Nephron progenitor cell (in vitro differentiated cells): ENCODE measurements around the gene KIF5C.
A peak's percentile ranks its signal among the peaks of the same experiment; 100 is the strongest.

Experiments used
- DNase-seq: peaks from one replicate; pipeline ENCODE4 v3.0.0; 2021
- H3K27ac Mint-ChIP-seq: 2 replicates; pipeline ENCODE4 v1.8.0; 2021; ENCODE audit warnings: mild to moderate bottlenecking, moderate library complexity, mixed read lengths
- H3K27me3 Mint-ChIP-seq: 2 replicates; pipeline ENCODE4 v1.8.0; 2021; ENCODE audit warnings: mild to moderate bottlenecking, low read depth, mixed read lengths; ENCODE audit not compliant: poor library complexity
- H3K36me3 Mint-ChIP-seq: 2 replicates; pipeline ENCODE4 v1.8.0; 2021; ENCODE audit warnings: low read depth, mixed read lengths
- H3K4me1 Mint-ChIP-seq: 2 replicates; pipeline ENCODE4 v1.8.0; 2021; ENCODE audit warnings: mixed read lengths
- H3K4me3 Mint-ChIP-seq: 2 replicates; pipeline ENCODE4 v1.8.0; 2021; ENCODE audit warnings: mild to moderate bottlenecking, moderate library complexity, mixed read lengths
- H3K9me3 Mint-ChIP-seq: 2 replicates; pipeline ENCODE4 v1.8.0; 2021; ENCODE audit warnings: mild to moderate bottlenecking, moderate library complexity, mixed read lengths
- TF ChIP-seq, protein P1 (sequence below): fragments of 200-600 bp; sonication (generic); IDR thresholded peaks from 2 replicates; pipeline ENCODE4 v1.5.0; 2021; ENCODE audit warnings: antibody characterized with exemption

KIF5C gene

DNA sequence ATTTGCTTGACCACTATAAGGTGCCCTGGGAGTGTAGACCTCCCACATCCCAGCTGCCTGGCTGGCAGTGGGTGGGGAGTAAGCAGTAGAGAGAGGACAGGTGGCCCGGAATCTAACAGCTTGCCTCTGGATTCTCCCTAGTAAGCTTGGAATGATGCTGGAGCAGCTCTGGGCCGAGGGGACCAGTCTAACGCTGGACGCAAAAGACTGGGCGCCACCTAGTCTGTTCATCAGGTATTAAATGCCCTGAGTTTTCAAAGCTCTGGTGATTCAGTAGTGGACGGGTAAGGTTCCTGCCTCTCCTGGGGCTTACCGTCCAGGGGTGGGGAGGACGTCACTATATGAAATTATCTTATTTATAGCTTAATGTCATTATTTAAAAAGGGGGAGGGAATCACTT is 162.8 kb downstream of the KIF5C start:
- Mint-ChIP-seq H3K27me3 (peaks cover 25% of the 10 kb centered on the region), H3K36me3 (no peaks in the 10 kb centered on the region), H3K4me3 (peak overlapping the region; percentile 79), H3K27ac (no peak overlapping the region), H3K4me1 (peaks cover 39% of the 10 kb centered on the region), H3K9me3 (no peaks in the 10 kb centered on the region)
- DNase-seq, result no peak
- TF ChIP-seq, protein P1, sequence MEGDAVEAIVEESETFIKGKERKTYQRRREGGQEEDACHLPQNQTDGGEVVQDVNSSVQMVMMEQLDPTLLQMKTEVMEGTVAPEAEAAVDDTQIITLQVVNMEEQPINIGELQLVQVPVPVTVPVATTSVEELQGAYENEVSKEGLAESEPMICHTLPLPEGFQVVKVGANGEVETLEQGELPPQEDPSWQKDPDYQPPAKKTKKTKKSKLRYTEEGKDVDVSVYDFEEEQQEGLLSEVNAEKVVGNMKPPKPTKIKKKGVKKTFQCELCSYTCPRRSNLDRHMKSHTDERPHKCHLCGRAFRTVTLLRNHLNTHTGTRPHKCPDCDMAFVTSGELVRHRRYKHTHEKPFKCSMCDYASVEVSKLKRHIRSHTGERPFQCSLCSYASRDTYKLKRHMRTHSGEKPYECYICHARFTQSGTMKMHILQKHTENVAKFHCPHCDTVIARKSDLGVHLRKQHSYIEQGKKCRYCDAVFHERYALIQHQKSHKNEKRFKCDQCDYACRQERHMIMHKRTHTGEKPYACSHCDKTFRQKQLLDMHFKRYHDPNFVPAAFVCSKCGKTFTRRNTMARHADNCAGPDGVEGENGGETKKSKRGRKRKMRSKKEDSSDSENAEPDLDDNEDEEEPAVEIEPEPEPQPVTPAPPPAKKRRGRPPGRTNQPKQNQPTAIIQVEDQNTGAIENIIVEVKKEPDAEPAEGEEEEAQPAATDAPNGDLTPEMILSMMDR, result no peak

DNA sequence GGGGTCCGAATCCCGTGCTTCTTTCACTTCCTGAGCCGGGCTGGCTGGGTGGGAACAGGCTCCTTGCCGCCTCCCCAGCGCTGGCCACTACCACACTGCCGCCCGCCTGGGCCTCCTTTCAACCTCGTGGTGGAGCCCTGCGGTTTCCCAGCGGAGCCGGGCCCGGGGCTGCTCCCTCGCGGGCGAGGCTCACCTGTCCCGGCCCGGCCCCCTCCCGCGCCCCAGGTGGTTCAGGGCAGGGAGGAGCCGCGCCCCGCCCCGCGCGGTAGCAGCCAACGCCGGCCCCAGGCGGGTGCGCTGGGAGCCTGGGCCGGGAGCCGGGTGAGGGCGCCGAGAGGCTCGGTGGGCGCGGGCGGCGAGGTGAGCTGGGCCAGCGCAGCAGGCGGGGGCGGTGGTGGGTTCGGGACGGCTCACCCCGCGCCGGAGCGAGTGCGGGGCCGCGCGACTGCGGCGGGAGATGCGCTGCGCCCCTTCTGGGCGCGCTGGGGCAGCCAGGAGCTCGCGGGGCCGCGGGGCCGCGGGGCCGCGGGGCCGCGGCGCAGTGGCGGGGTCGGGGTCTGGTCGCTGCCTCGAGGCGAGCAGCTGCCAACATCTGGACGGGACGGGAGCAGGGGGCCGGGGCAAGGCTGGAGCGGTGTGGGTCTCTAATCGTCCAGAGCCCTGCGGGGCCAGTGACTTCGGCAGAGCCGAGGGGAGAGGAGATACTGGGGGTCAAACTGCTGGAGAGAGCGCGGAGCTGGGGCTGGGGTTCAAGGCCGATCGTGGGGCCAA is 163.6 kb downstream of the KIF5C start, which contains the start of gene LYPD6B:
Gene LYPD6B (plus strand): TSS at position 258 of the 771 bp plus-strand sequence. CDS start 92,250 bp downstream, outside the sequence.
- TF ChIP-seq, protein P1, result no peak
- H3K27ac Mint-ChIP-seq, result no peak within 1 kb of the TSS

DNA sequence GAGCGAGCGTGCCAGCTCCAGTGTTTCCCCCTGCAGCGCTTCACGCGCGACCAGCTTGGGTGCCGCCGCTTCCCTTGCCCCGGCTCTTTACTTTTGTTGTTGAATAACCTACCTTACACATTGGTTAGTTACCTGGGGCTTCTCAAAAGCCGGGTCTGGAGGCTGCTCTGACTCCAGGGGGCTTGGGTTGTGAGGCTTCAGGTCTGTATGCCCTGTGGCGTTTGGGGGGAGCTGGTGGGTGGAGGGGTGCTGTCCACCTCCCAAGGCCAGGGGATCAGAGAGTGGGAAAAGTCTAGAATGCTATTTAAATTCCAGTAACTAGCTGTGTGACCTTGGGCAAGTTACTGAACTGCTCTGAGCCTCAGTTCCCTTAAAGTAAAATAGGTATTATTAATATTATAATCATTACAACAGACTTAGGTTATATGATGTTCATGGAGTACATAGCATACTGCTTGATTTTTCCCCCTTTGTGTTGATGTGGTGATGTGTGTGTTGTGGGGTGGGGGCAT is 164.2 kb downstream of the KIF5C start:
- TF ChIP-seq, protein P1, result no peak
- Mint-ChIP-seq H3K27ac (no peak overlapping the region), H3K4me3 (peak overlapping the region; percentile 80), H3K27me3 (peaks cover 25% of the 10 kb centered on the region), H3K9me3 (peaks cover under 1% of the 10 kb centered on the region), H3K36me3 (peaks cover 1% of the 10 kb centered on the region), H3K4me1 (peaks cover 25% of the 10 kb centered on the region)
- no peak for DNase-seq

More for the DNA sequence above, 163.6 kb downstream of the KIF5C start, which contains the start of gene LYPD6B:
- peaks cover 32% of the 10 kb centered on the region for H3K4me1 Mint-ChIP-seq
- H3K4me3 Mint-ChIP-seq, result peak within 1 kb of the TSS; percentile 80
- DNase-seq, result peak; percentile 74
- H3K27me3 Mint-ChIP-seq, result peaks cover 25% of the 10 kb centered on the region
- H3K9me3 Mint-ChIP-seq, result no peaks in the 10 kb centered on the region
- H3K36me3 Mint-ChIP-seq, result no peaks in the 10 kb centered on the region

DNA sequence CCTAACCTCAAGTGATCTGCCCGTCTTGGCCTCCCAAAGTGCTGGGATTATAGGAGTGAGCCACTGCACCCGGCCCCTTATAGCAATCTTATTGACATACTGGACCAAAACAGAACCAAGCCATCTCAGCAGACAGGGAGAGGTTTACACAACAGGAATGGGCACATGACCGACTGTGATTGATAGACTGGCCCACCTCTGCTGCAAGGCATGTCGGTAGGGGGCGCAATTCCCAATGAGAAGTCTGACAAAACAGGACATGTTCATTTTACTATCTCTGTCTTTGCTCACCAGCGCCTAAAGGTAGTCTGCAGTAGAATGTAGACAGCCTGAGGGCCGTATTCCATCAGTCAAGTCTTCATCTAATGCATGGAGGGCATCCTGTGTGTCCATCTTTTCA is 165.4 kb downstream of the KIF5C start:
- Mint-ChIP-seq H3K4me3 (peak overlapping the region; percentile 80), H3K9me3 (peaks cover 12% of the 10 kb centered on the region), H3K36me3 (peaks cover 10% of the 10 kb centered on the region), H3K27ac (no peak overlapping the region), H3K4me1 (peaks cover 19% of the 10 kb centered on the region), H3K27me3 (peaks cover 25% of the 10 kb centered on the region)
- DNase-seq, result peak; percentile 40
- TF ChIP-seq, protein P1, result peak; percentile 40

DNA sequence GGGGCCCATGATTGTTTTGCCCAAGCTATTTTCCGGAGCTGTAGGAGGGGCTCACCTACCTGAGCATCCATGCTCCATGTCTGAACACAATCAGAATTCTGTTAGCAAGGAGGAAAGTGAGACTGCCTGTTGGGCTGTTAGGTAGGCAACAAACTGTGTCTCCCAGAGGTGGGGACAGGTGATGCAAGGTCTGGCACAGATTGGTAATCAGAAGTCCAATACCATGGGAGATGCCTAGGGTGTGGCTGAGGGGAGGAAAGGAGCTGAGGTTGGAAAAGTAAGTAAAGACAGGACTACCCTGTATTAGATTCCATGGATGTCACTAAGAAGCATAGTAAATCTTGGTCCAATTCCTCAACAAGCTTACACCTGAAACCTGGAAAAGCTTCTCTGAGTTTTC is 166.5 kb downstream of the KIF5C start:
- peak overlapping the region; percentile 18 for H3K27ac Mint-ChIP-seq
- H3K9me3 Mint-ChIP-seq, result peaks cover 22% of the 10 kb centered on the region
- peaks cover 21% of the 10 kb centered on the region for H3K36me3 Mint-ChIP-seq
- TF ChIP-seq, protein P1, result no peak
- H3K4me1 Mint-ChIP-seq, result peaks cover 16% of the 10 kb centered on the region
- no peak overlapping the region for H3K4me3 Mint-ChIP-seq
- H3K27me3 Mint-ChIP-seq, result peaks cover 25% of the 10 kb centered on the region
- no peak for DNase-seq
